ENCODE results near the gene OR6C4.
"Not testable (repeated sequence)": the region's sequence is repeated elsewhere in the genome, so short reads cannot be mapped to it uniquely, and the experiment has no call there.

GRCh38 chr12:55570060-55570459 is 20.7 kb downstream of the OR6C4 start:
- not testable (repeated sequence) for TF ChIP-seq YY1 (IDR thresholded peaks at IDR 0.05; ENCODE audit: insufficient read depth, insufficient read length); ZNF274 (IDR thresholded peaks at IDR 0.05; ENCODE audit: low read depth, low read length); SUZ12 (IDR thresholded peaks at IDR 0.05; ENCODE audit: extremely low read depth, insufficient read depth, insufficient read length)

All from NT2/D1 (cell line).